Measurements from ENCODE around the gene AGBL2. TPM values are rescaled to one million over a fixed set of nuclear protein-coding genes. Genes with fewer than 3 reads are reported as not detected.

AGBL2 gene
- total and polyA plus RNA-seq, 2 donors (not counting 3 experiments of a cell fraction or from before 2014, with no cell fraction given), result 0.08 to 0.86 TPM

DNA sequence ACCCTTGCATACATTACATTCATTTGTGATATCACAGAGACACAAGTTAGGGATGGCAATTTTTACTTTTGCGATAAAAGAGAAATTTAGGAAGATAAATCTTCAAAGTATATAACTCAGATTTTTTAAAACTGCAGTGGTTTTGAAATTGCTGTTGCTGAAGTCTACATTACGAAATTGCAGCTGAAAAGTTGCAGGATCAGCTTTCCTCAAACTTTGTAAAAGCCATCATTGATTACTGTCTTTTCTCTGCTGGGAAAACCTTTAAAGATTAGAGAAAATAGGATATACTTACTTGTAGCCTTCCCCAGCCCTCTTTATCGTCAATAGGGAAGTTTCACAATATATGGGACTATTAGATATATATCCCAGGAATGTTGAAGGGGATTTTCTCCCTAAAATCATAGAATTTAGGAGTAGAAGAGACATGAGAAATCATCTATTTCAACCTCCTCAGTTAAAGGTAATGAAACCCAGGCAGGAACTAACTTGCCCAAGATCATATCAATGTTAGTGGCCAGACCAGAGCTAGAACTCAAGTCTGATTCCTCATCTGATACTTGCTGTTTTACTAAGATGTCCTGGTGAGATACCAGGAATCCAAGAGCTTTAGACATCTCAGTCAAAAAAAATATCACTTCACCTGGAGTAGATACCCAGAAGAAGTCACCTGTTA lies 10.4 kb upstream of the AGBL2 start:
- Histone ChIP-seq H4K20me1 (replicated peaks; ENCODE audit: control insufficient read depth, extremely low read depth, insufficient read depth, low read length) (no peaks in the 10 kb centered on the region), H3K36me3 (ENCODE audit: control insufficient read depth in 2 of 2, extremely low read depth in 1 of 2, insufficient read depth in 2 of 2, low read length in 2 of 2) (peaks cover 24 to 38% of the 10 kb centered on the region in 2 experiments), H3K9ac (replicated peaks; ENCODE audit: extremely low read depth, insufficient read depth, low read length) (no peak overlapping the region), H3K4me2 (ENCODE audit: insufficient read depth, low read length) (no peak overlapping the region), H3K9me1 (replicated peaks; ENCODE audit: control insufficient read depth, extremely low read depth, insufficient read depth, low read length) (no peaks in the 10 kb centered on the region), H3K27me3 (ENCODE audit: control insufficient read depth in 2 of 2, insufficient read depth in 2 of 2, low read length in 2 of 2) (no peaks in the 10 kb centered on the region), H3K4me1 (ENCODE audit: control insufficient read depth, extremely low read depth, insufficient read depth, low read length) (no peaks in the 10 kb centered on the region), H3K79me2 (ENCODE audit: control insufficient read depth, insufficient read depth, low read length) (no peaks in the 10 kb centered on the region), H2AFZ (ENCODE audit: low read depth, low read length) (no peak overlapping the region), H3K27ac (ENCODE audit: insufficient read depth, low read depth, low read length) (no peak overlapping the region), H3K9me3 (replicated peaks; ENCODE audit: control insufficient read depth, insufficient read depth, low read length) (no peaks in the 10 kb centered on the region), H3K4me3 (replicated peaks in 1 of 3; ENCODE audit: insufficient read depth in 1 of 3, low read depth in 1 of 3, low read length in 3 of 3) (no peak overlapping the region)
- intact Hi-C loops (cut with micrococcal nuclease) (no loop called here), dilution Hi-C loops (cut with MboI; ENCODE audit: extremely low pct_ligation_motif_present, low sequenced_read_pairs) (no loop called here)
- CTCF ChIA-PET, result interaction anchor here (0.8 kb wide), 1 partner anchor 18 kb away, joined by 3 read pairs; no protein-coding TSS in a partner anchor
- TF ChIP-seq GATA2 (IDR thresholded peaks at IDR 0.05; ENCODE audit: insufficient read depth, insufficient read length, low read depth, low read length) (no peak), POLR2A (IDR thresholded peaks at IDR 0.05; ENCODE audit: low read depth, low read length) (no peak), EZH2 (IDR thresholded peaks at IDR 0.05; ENCODE audit: borderline replicate concordance, low read depth, low read length, severe bottlenecking) (no peak), MYC (IDR thresholded peaks at IDR 0.05; ENCODE audit: low read depth, low read length) (no peak)
- no peak for FAIRE-seq
- DNase-seq (ENCODE audit: low read depth, low spot score), result no peak
- POLR2A ChIA-PET, result no interaction called here
- no TSS peak for BruUV-seq (replicated peaks)

DNA sequence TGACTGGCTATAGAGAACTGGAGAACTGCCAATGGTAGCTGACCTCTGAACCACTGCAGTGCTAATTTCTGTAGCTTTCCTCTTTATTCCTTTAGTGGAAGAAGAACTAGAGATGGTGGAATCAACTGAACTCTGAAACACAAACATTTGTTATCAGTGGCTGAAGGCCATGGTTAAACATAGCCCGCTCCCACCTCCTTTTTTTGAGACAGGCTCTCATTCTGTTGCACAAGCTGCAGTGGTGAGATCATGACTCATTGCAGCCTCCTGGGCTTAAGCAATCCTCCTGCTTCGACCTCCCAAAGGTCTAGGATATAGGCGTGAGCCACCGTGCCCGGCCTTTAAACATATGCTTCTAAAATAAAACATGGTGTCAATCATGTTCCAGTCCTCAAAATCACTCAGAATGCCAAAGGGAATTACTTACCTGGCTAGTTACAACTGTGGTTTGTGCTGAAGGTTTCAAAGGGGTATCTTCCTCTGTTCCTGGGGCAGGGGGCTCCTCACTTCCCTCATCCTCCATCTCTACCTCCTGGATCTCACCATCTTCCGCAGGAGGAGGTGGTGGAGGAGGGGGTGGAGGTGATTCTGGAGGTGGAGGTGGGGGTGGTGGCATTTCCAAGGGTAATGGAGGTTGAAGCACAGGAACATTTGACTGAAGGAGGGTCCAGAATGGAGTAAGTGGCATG lies 9.0 kb upstream of the AGBL2 start:
- intact Hi-C loops (cut with micrococcal nuclease), result no loop called here
- Histone ChIP-seq H3K4me3 (replicated peaks in 1 of 3; ENCODE audit: insufficient read depth in 1 of 3, low read depth in 1 of 3, low read length in 3 of 3) (no peak overlapping the region), H3K4me2 (ENCODE audit: insufficient read depth, low read length) (no peak overlapping the region), H3K27ac (ENCODE audit: insufficient read depth, low read depth, low read length) (no peak overlapping the region), H3K9ac (replicated peaks; ENCODE audit: extremely low read depth, insufficient read depth, low read length) (no peak overlapping the region), H3K79me2 (ENCODE audit: control insufficient read depth, insufficient read depth, low read length) (no peaks in the 10 kb centered on the region), H3K9me1 (replicated peaks; ENCODE audit: control insufficient read depth, extremely low read depth, insufficient read depth, low read length) (no peaks in the 10 kb centered on the region), H3K9me3 (replicated peaks; ENCODE audit: control insufficient read depth, insufficient read depth, low read length) (no peaks in the 10 kb centered on the region), H2AFZ (ENCODE audit: low read depth, low read length) (no peak overlapping the region), H3K36me3 (ENCODE audit: control insufficient read depth in 2 of 2, extremely low read depth in 1 of 2, insufficient read depth in 2 of 2, low read length in 2 of 2) (peaks cover 24 to 26% of the 10 kb centered on the region in 2 experiments), H3K4me1 (ENCODE audit: control insufficient read depth, extremely low read depth, insufficient read depth, low read length) (no peaks in the 10 kb centered on the region), H3K27me3 (ENCODE audit: control insufficient read depth in 2 of 2, insufficient read depth in 2 of 2, low read length in 2 of 2) (no peaks in the 10 kb centered on the region), H4K20me1 (replicated peaks; ENCODE audit: control insufficient read depth, extremely low read depth, insufficient read depth, low read length) (no peaks in the 10 kb centered on the region)
- BruUV-seq (replicated peaks), result no TSS peak
- dilution Hi-C loops (cut with MboI; ENCODE audit: extremely low pct_ligation_motif_present, low sequenced_read_pairs), result no loop called here
- no peak for TF ChIP-seq POLR2AphosphoS5 (IDR thresholded peaks at IDR 0.05; ENCODE audit: insufficient read depth, low read depth, low read length)
- no peak for TF ChIP-seq EZH2 (IDR thresholded peaks at IDR 0.05; ENCODE audit: borderline replicate concordance, low read depth, low read length, severe bottlenecking)
- TF ChIP-seq, protein P1, sequence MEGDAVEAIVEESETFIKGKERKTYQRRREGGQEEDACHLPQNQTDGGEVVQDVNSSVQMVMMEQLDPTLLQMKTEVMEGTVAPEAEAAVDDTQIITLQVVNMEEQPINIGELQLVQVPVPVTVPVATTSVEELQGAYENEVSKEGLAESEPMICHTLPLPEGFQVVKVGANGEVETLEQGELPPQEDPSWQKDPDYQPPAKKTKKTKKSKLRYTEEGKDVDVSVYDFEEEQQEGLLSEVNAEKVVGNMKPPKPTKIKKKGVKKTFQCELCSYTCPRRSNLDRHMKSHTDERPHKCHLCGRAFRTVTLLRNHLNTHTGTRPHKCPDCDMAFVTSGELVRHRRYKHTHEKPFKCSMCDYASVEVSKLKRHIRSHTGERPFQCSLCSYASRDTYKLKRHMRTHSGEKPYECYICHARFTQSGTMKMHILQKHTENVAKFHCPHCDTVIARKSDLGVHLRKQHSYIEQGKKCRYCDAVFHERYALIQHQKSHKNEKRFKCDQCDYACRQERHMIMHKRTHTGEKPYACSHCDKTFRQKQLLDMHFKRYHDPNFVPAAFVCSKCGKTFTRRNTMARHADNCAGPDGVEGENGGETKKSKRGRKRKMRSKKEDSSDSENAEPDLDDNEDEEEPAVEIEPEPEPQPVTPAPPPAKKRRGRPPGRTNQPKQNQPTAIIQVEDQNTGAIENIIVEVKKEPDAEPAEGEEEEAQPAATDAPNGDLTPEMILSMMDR (IDR thresholded peaks at IDR 0.05; ENCODE audit: extremely low read depth in 1 of 2, insufficient read depth in 1 of 2, low read depth in 1 of 2, low read length in 2 of 2), result no peak
- TF ChIP-seq JUN (IDR thresholded peaks at IDR 0.05; ENCODE audit: borderline replicate concordance, insufficient read depth, insufficient read length, low read depth), result no peak
- TF ChIP-seq MYC (IDR thresholded peaks at IDR 0.05; ENCODE audit: low read depth, low read length), result no peak
- TF ChIP-seq GATA2 (IDR thresholded peaks at IDR 0.05; ENCODE audit: insufficient read depth, insufficient read length, low read depth, low read length), result no peak
- TF ChIP-seq, protein P2, sequence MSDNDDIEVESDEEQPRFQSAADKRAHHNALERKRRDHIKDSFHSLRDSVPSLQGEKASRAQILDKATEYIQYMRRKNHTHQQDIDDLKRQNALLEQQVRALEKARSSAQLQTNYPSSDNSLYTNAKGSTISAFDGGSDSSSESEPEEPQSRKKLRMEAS (IDR thresholded peaks at IDR 0.05; ENCODE audit: insufficient read depth, insufficient read length), result no peak
- no peak for TF ChIP-seq POLR2A (IDR thresholded peaks at IDR 0.05; ENCODE audit: low read depth, low read length)
- FAIRE-seq (no peak), DNase-seq (ENCODE audit: low read depth, low spot score) (no peak)
- ChIA-PET POLR2A (no interaction called here), CTCF (no interaction called here)
